Omental fat pad (tissue), 4 donors: Measurements from ENCODE around the gene DLD. TPM values are rescaled to one million over a fixed set of nuclear protein-coding genes. Genes with fewer than 3 reads are reported as not detected.

ENCODE experiments used
- ATAC-seq: fragments of 150-250 bp; one replicate; pipeline ENCODE4 v1.9.1; 2016; ENCODE audit warnings: mild to moderate bottlenecking, moderate library complexity; ENCODE audit not compliant: low FRiP score
- DNase-seq: peaks from one replicate; pipeline ENCODE4 v3.0.0-alpha.2; 2019; ENCODE audit warnings: low spot score
- CTCF ChIP-seq, 3 donors: fragments of 450-650 bp; IDR thresholded peaks; one replicate each; pipeline ENCODE4 v1.5.1; 2016 to 2017; ENCODE audit warnings: antibody characterized with exemption in 3 of 3, mild to moderate bottlenecking in 3 of 3, moderate library complexity in 2 of 3
- total RNA-seq, 4 donors: library from RNA; depleted of rRNA; stranded (reverse); fragments of >200 nt; gene quantifications; one replicate each; pipeline ENCODE4 v1.1.0, GENCODE V29; 2016

The DLD gene
- total RNA-seq, 4 donors from 2014 or later, result 46.0 to 112 (median 59.2) TPM

- ATAC-seq, result no peak
- TF ChIP-seq CTCF (IDR thresholded peaks at IDR 0.05), result no peak
These were observed 55.9 kb downstream of the DLD start for GRCh38 chr7:107946881-107947280.

GRCh38 chr7:107948645-107949442 is 57.9 kb downstream of the DLD start:
- no peak for TF ChIP-seq CTCF (IDR thresholded peaks at IDR 0.05)
- DNase-seq, result no peak
- no peak for ATAC-seq

More at GRCh38 chr7:107946881-107947280, 55.9 kb downstream of the DLD start:
- no peak for DNase-seq

DNA sequence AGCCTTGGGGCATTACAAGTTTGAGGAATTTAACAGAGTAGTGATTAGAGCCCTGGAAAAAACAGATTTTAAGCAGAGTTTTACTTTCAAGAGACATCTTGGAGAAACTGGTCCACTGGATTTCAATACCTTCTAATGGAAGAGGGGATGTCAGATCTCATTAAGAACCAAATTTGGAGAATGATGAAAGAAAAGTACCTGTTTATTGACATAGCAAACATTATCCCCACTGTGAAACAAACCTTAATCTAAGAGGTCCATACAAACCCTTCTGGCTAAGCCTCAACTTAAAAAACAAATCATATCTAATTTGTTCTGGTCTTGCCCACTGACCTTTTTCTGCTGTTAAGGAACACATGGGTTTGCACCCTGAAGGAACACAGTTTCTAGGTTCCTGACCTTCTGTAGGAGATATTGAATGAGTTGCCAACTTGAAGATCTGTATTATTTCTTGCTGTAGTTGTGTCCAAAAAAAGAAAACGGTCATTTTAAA is 58.5 kb downstream of the DLD start:
- ATAC-seq (no peak), DNase-seq (no peak)
- TF ChIP-seq CTCF (IDR thresholded peaks at IDR 0.05), result no peak

GRCh38 chr7:107951172-107951787 is 60.3 kb downstream of the DLD start:
- no peak for TF ChIP-seq CTCF (IDR thresholded peaks at IDR 0.05)
- ATAC-seq (no peak), DNase-seq (no peak)

- no peak for TF ChIP-seq CTCF (IDR thresholded peaks at IDR 0.05)
- ATAC-seq (no peak), DNase-seq (no peak)
These were observed 60.9 kb downstream of the DLD start for GRCh38 chr7:107951896-107952295.

GRCh38 chr7:107953265-107953923 is 62.4 kb downstream of the DLD start:
- no peak for TF ChIP-seq CTCF (IDR thresholded peaks at IDR 0.05)
- ATAC-seq (no peak), DNase-seq (no peak)
